ENCODE measurements around the gene AOAH. TPM values are rescaled to one million over a fixed set of nuclear protein-coding genes. Genes with fewer than 3 reads are reported as not detected.

The AOAH gene
- 0.10 TPM in 1 of 5 replicates, not detected in the others for total RNA-seq (2022; extraction: Qiagen RNA extraction; ENCODE audit: low read depth)

GRCh38 chr7:36723951-36724664 is at the start of gene AOAH:
Gene AOAH (minus strand): TSS chr7:36724494. CDS start chr7:36724148, 346 bp downstream.

Data from A549 treated with RU486 at 1 μM for 4 hours (cell line).